ENCODE results near the gene EEFSEC.

GRCh38 chr3:128435058-128435457 lies 281.8 kb downstream of the EEFSEC start:
- TF ChIP-seq POLR2AphosphoS5 (IDR thresholded peaks at IDR 0.05; ENCODE audit: low read depth, low read length) (no peak), CTCF (IDR thresholded peaks at IDR 0.05) (no peak), SIN3A (IDR thresholded peaks at IDR 0.05; ENCODE audit: borderline replicate concordance, insufficient read depth, low read depth, low read length) (no peak)

Data from Panc1 (cell line).